NCI-H774 (cell line): ENCODE data around the gene MCTP1.
"Not testable (repeated sequence)": the region's sequence is repeated elsewhere in the genome, so short reads cannot be mapped to it uniquely, and the experiment has no call there.

Experiments used
- DNase-seq: peaks from one replicate; lab custom pipeline; 2025; lab: John Stamatoyannopoulos, UW

MCTP1 gene

GRCh38 chr5:94869921-94870320 is 415.0 kb downstream of the MCTP1 start:
- no peak for DNase-seq

GRCh38 chr5:94863951-94864350 is 420.9 kb downstream of the MCTP1 start:
- DNase-seq, result no peak

GRCh38 chr5:94857111-94857510 is 427.8 kb downstream of the MCTP1 start:
- no peak for DNase-seq

- DNase-seq, result no peak
These were observed 428.6 kb downstream of the MCTP1 start for GRCh38 chr5:94856257-94856800.

GRCh38 chr5:94855543-94855942 is 429.4 kb downstream of the MCTP1 start:
- no peak for DNase-seq

- no peak for DNase-seq
These were observed 431.8 kb downstream of the MCTP1 start for GRCh38 chr5:94853120-94853519.

GRCh38 chr5:94850960-94851359 is 433.9 kb downstream of the MCTP1 start:
- no peak for DNase-seq

GRCh38 chr5:94849821-94850736 is 434.8 kb downstream of the MCTP1 start:
- peak; percentile 62 for DNase-seq

GRCh38 chr5:94849324-94849723 is 435.6 kb downstream of the MCTP1 start:
- no peak for DNase-seq

GRCh38 chr5:94847726-94848125 is 437.2 kb downstream of the MCTP1 start:
- DNase-seq, result no peak

GRCh38 chr5:94847019-94847418 is 437.9 kb downstream of the MCTP1 start:
- DNase-seq, result no peak

- not testable (repeated sequence) for DNase-seq
These were observed 439.2 kb downstream of the MCTP1 start for GRCh38 chr5:94845696-94846095.

- DNase-seq, result no peak
These were observed 443.1 kb downstream of the MCTP1 start for GRCh38 chr5:94841598-94842322.

GRCh38 chr5:94833851-94834250 is 451.0 kb downstream of the MCTP1 start:
- DNase-seq, result no peak

- DNase-seq, result no peak
These were observed 452.2 kb downstream of the MCTP1 start for GRCh38 chr5:94832685-94833084.

- no peak for DNase-seq
These were observed 454.4 kb downstream of the MCTP1 start for GRCh38 chr5:94830520-94830919.

GRCh38 chr5:94828222-94828621 is 456.7 kb downstream of the MCTP1 start:
- DNase-seq, result not testable (repeated sequence)

- no peak for DNase-seq
These were observed 464.4 kb downstream of the MCTP1 start for GRCh38 chr5:94820488-94820887.

- no peak for DNase-seq
These were observed 466.0 kb downstream of the MCTP1 start for GRCh38 chr5:94818904-94819303.

GRCh38 chr5:94815313-94816039 is 469.4 kb downstream of the MCTP1 start:
- peak; percentile 43 for DNase-seq

- DNase-seq, result no peak
These were observed 472.7 kb downstream of the MCTP1 start for GRCh38 chr5:94812232-94812631.

GRCh38 chr5:94811331-94811730 is 473.6 kb downstream of the MCTP1 start:
- DNase-seq, result no peak
